PFSK-1 (cell line): ENCODE measurements around the gene TMEM147.

Source experiments
- FOXP2 ChIP-seq: optimal IDR thresholded peaks from 2 replicates; pipeline ENCODE3; 2011; ENCODE audit warnings: borderline replicate concordance, control low read depth, inconsistent platforms; ENCODE audit not compliant: insufficient read depth; ENCODE audit errors: extremely low read length, extremely low read depth
- POLR2AphosphoS5 ChIP-seq: IDR thresholded peaks from 2 replicates; pipeline ENCODE4 v1.6.1; 2012; ENCODE audit warnings: low read depth, mild to moderate bottlenecking, control low read depth, low read length, moderate library complexity
- REST ChIP-seq, 2 experiments: IDR thresholded peaks; 2 replicates each; pipeline versions ENCODE4 v1.6.1 to v1.8.0; 2011 to 2012; ENCODE audit warnings: low read depth in 2 of 2, low read length in 2 of 2, control low read depth in 1 of 2, inconsistent platforms in 1 of 2, mild to moderate bottlenecking in 1 of 2, moderate library complexity in 1 of 2; ENCODE audit not compliant: insufficient read depth in 1 of 2
- SIN3A ChIP-seq: IDR thresholded peaks from 2 replicates; pipeline ENCODE4 v1.6.1; 2012; ENCODE audit warnings: mild to moderate bottlenecking, low read length, moderate library complexity, borderline replicate concordance; ENCODE audit not compliant: insufficient read depth
- TAF1 ChIP-seq: IDR thresholded peaks from 2 replicates; pipeline ENCODE4 v1.6.1; 2012; ENCODE audit warnings: low read length, control low read depth, borderline replicate concordance; ENCODE audit not compliant: insufficient read depth

The TMEM147 gene

GRCh38 chr19:35519291-35519690, 26.1 kb upstream of the TMEM147 start:
- TF ChIP-seq FOXP2: no peak
- TF ChIP-seq REST (IDR thresholded peaks at IDR 0.05; ENCODE audit: insufficient read depth in 1 of 2, low read depth in 2 of 2, low read length in 2 of 2): no peak

DNA sequence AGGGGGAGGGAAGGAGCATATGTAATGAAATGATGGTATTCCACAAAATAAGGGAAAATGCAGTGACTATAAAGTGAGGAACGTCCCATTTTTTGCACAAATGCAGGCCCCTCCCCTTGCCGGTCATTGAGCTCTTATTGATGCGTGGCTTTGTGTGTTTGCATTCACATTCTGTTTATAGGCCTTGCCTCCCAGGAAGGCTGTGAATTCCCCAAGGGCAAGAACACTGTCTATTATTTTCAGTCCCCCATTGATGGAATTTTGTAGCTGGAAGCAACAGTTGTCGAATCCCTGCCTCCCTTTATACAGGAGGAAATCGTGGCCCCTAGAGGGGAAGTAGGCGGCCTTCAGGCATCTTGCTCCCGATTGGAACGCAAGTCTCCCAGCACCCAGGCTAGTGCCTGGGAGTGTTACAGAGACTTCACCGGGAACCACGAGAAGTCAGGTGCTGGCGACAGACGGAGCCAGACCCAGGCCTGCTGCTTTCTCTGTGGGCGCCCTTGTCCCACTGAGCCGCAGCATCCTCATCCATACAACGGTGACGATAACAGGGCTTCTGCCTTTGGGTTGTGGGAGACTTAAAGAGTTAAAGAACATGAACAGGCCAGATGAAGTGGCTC, 24.2 kb upstream of the TMEM147 start:
- no peak for TF ChIP-seq SIN3A
- TF ChIP-seq POLR2AphosphoS5: no peak
- no peak for TF ChIP-seq TAF1

- no peak for TF ChIP-seq TAF1
- no peak for TF ChIP-seq POLR2AphosphoS5
- TF ChIP-seq REST (IDR thresholded peaks at IDR 0.05; ENCODE audit: insufficient read depth in 1 of 2, low read depth in 2 of 2, low read length in 2 of 2): no peak
- TF ChIP-seq FOXP2: no peak
- no peak for TF ChIP-seq SIN3A
These were observed 22.6 kb upstream of the TMEM147 start for GRCh38 chr19:35522745-35523327.

GRCh38 chr19:35524181-35524837, 21.1 kb upstream of the TMEM147 start:
- TF ChIP-seq REST (IDR thresholded peaks at IDR 0.05; ENCODE audit: insufficient read depth in 1 of 2, low read depth in 2 of 2, low read length in 2 of 2): no peak
- TF ChIP-seq TAF1: no peak
- no peak for TF ChIP-seq FOXP2
- no peak for TF ChIP-seq POLR2AphosphoS5
- TF ChIP-seq SIN3A: no peak

- no peak for TF ChIP-seq SIN3A
- no peak for TF ChIP-seq FOXP2
- TF ChIP-seq TAF1: no peak
- no peak for TF ChIP-seq POLR2AphosphoS5
- no peak for TF ChIP-seq REST (IDR thresholded peaks at IDR 0.05; ENCODE audit: insufficient read depth in 1 of 2, low read depth in 2 of 2, low read length in 2 of 2)
These were observed 19.6 kb upstream of the TMEM147 start for GRCh38 chr19:35525873-35526272.
